ENCODE data around the gene CFAP299. TPM values are rescaled to one million over a fixed set of nuclear protein-coding genes. Genes with fewer than 3 reads are reported as not detected.

Gene CFAP299
- polyA plus RNA-seq, 1 experiment: 1.4 TPM

GRCh38 chr4:80365928-80366327 lies 30.4 kb downstream of the CFAP299 start:
- Histone ChIP-seq H3K4me3 (ENCODE audit: low read depth, low read length) (no peak overlapping the region), H3K27ac (ENCODE audit: low read depth, low read length) (no peak overlapping the region), H3K9me3 (ENCODE audit: control insufficient read depth, insufficient read depth, low read length) (peaks cover 6% of the 10 kb centered on the region), H3K27me3 (ENCODE audit: control insufficient read depth, insufficient read depth, low read length) (no peaks in the 10 kb centered on the region)
- TF ChIP-seq CTCF (IDR thresholded peaks at IDR 0.05; ENCODE audit: low read depth, low read length): peak; percentile 86
- ChIA-PET POLR2A (no interaction called here), CTCF (interaction anchor here (0.8 to 3.3 kb wide), 27 partner anchors 9 to 986 kb away, joined by 3 to 72 read pairs (median 4); no protein-coding TSS in a partner anchor)
- peak; percentile 62 for DNase-seq (ENCODE audit: low read depth, low spot score)

- TF ChIP-seq CTCF (IDR thresholded peaks at IDR 0.05; ENCODE audit: low read depth, low read length): no peak
- H3K27me3 ChIP-seq (ENCODE audit: control insufficient read depth, insufficient read depth, low read length): no peaks in the 10 kb centered on the region
- no peak overlapping the region for H3K27ac ChIP-seq (ENCODE audit: low read depth, low read length)
- POLR2A ChIA-PET: no interaction called here
- H3K4me3 ChIP-seq (ENCODE audit: low read depth, low read length): no peak overlapping the region
- CTCF ChIA-PET: interaction anchor here (1.1 to 1.4 kb wide), 3 partner anchors 623 to 684 kb away, joined by 3 to 10 read pairs (median 7); no protein-coding TSS in a partner anchor
- DNase-seq (ENCODE audit: low read depth, low spot score): no peak
- peaks cover 9% of the 10 kb centered on the region for H3K9me3 ChIP-seq (ENCODE audit: control insufficient read depth, insufficient read depth, low read length)
These were observed 32.2 kb downstream of the CFAP299 start for GRCh38 chr4:80367737-80368136.

GRCh38 chr4:80370635-80371034 lies 35.1 kb downstream of the CFAP299 start:
- CTCF ChIA-PET: no interaction called here

GRCh38 chr4:80371046-80371445 lies 35.5 kb downstream of the CFAP299 start:
- ChIA-PET POLR2A (no interaction called here), CTCF (interaction anchor here (1.7 kb wide), 1 partner anchor 669 kb away, joined by 4 read pairs; no protein-coding TSS in a partner anchor)
- DNase-seq (ENCODE audit: low read depth, low spot score): no peak
- H3K9me3 ChIP-seq (ENCODE audit: control insufficient read depth, insufficient read depth, low read length): peaks cover 9% of the 10 kb centered on the region
- no peaks in the 10 kb centered on the region for H3K27me3 ChIP-seq (ENCODE audit: control insufficient read depth, insufficient read depth, low read length)
- H3K4me3 ChIP-seq (ENCODE audit: low read depth, low read length): no peak overlapping the region
- TF ChIP-seq CTCF (IDR thresholded peaks at IDR 0.05; ENCODE audit: low read depth, low read length): no peak
- no peak overlapping the region for H3K27ac ChIP-seq (ENCODE audit: low read depth, low read length)

More at GRCh38 chr4:80370635-80371034, 35.1 kb downstream of the CFAP299 start:
- DNase-seq (ENCODE audit: low read depth, low spot score): no peak
- no peak overlapping the region for H3K27ac ChIP-seq (ENCODE audit: low read depth, low read length)
- H3K4me3 ChIP-seq (ENCODE audit: low read depth, low read length): no peak overlapping the region
- no peak for TF ChIP-seq CTCF (IDR thresholded peaks at IDR 0.05; ENCODE audit: low read depth, low read length)
- POLR2A ChIA-PET: no interaction called here
- H3K27me3 ChIP-seq (ENCODE audit: control insufficient read depth, insufficient read depth, low read length): no peaks in the 10 kb centered on the region
- peaks cover 9% of the 10 kb centered on the region for H3K9me3 ChIP-seq (ENCODE audit: control insufficient read depth, insufficient read depth, low read length)

- CTCF ChIA-PET: interaction anchor here (1.1 to 1.4 kb wide), 2 partner anchors 9 to 12 kb away, joined by 6 read pairs; no protein-coding TSS in a partner anchor
- DNase-seq (ENCODE audit: low read depth, low spot score): no peak
- POLR2A ChIA-PET: no interaction called here
- no peak for TF ChIP-seq CTCF (IDR thresholded peaks at IDR 0.05; ENCODE audit: low read depth, low read length)
- Histone ChIP-seq H3K27ac (ENCODE audit: low read depth, low read length) (no peak overlapping the region), H3K9me3 (ENCODE audit: control insufficient read depth, insufficient read depth, low read length) (peaks cover 9% of the 10 kb centered on the region), H3K4me3 (ENCODE audit: low read depth, low read length) (no peak overlapping the region), H3K27me3 (ENCODE audit: control insufficient read depth, insufficient read depth, low read length) (no peaks in the 10 kb centered on the region)
These were observed 38.6 kb downstream of the CFAP299 start for GRCh38 chr4:80374180-80374579.
